HG03571 (cell line): Measurements from ENCODE around the gene APBA1.

Source experiments
- ATAC-seq: cut with Tn5 transposase; IDR thresholded peaks from one replicate; pipeline ENCODE4 v1.9.1; 2021; ENCODE audit not compliant: unreplicated experiment

Gene APBA1

GRCh38 chr9:69580582-69581214 lies 91.5 kb downstream of the APBA1 start:
- ATAC-seq, result no peak

GRCh38 chr9:69579760-69580581 lies 92.2 kb downstream of the APBA1 start:
- no peak for ATAC-seq

- no peak for ATAC-seq
Observed at GRCh38 chr9:69579032-69579758, 93.0 kb downstream of the APBA1 start.

GRCh38 chr9:69578026-69578425 lies 94.1 kb downstream of the APBA1 start:
- ATAC-seq, result no peak

GRCh38 chr9:69577123-69577522 lies 95.0 kb downstream of the APBA1 start:
- no peak for ATAC-seq

GRCh38 chr9:69574057-69574456 lies 98.1 kb downstream of the APBA1 start:
- ATAC-seq, result no peak

- ATAC-seq, result no peak
Observed at GRCh38 chr9:69573651-69574050, 98.5 kb downstream of the APBA1 start.

- no peak for ATAC-seq
Observed at GRCh38 chr9:69572611-69573010, 99.6 kb downstream of the APBA1 start.

- no peak for ATAC-seq
Observed at GRCh38 chr9:69571032-69571431, 101.1 kb downstream of the APBA1 start.

GRCh38 chr9:69569738-69570451 lies 102.3 kb downstream of the APBA1 start:
- no peak for ATAC-seq

- no peak for ATAC-seq
Observed at GRCh38 chr9:69564557-69564956, 107.6 kb downstream of the APBA1 start.

- ATAC-seq, result no peak
Observed at GRCh38 chr9:69559126-69559525, 113.0 kb downstream of the APBA1 start.

- ATAC-seq, result no peak
Observed at GRCh38 chr9:69556707-69557106, 115.5 kb downstream of the APBA1 start.

GRCh38 chr9:69555802-69556201 lies 116.4 kb downstream of the APBA1 start:
- no peak for ATAC-seq

GRCh38 chr9:69554945-69555344 lies 117.2 kb downstream of the APBA1 start:
- ATAC-seq, result no peak

- no peak for ATAC-seq
Observed at GRCh38 chr9:69549310-69550202, 122.6 kb downstream of the APBA1 start.

GRCh38 chr9:69548681-69549080 lies 123.5 kb downstream of the APBA1 start:
- no peak for ATAC-seq

GRCh38 chr9:69546265-69546664 lies 125.9 kb downstream of the APBA1 start:
- ATAC-seq, result no peak

- ATAC-seq, result no peak
Observed at GRCh38 chr9:69542942-69543704, 129.0 kb downstream of the APBA1 start.

GRCh38 chr9:69542058-69542457 lies 130.1 kb downstream of the APBA1 start:
- ATAC-seq, result no peak
